ENCODE results near the gene BGN. TPM values are rescaled to one million over a fixed set of nuclear protein-coding genes. Genes with fewer than 3 reads are reported as not detected.
A peak's percentile ranks its signal among the peaks of the same experiment; 100 is the strongest.

BGN gene
- total RNA-seq, 1 experiment from 2014 or later = not detected

DNA sequence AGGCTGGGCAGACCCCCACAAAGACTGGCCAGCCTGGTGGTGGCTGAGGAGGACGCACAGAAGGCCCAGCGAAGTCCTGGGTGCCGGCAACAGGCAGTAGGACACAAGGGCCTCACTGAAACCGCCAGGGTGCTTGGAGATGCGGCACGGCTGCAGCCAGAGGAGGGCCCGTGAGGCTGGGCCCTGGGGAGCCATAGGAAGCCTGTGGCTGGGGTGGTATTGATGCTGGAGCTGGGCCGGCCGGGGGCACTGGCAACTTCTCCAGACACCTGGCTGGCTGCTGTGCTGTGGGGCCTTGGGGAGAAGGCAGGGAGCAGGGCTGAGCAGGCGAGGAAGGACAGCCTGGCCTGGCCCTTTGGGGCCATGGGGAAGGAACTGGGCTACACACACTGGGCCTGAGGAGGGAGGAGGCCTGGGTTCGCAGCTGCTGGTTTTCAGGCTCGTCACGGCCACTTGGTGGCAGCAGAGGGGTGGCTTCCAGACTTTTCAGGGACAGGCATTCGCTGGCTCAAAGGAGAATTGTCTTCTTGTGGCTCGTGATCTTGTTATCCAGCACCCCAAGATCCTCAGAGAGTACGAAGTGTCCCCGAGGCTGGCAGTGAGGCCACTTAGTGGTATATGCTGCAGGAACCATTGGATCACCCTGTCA, 59.9 kb downstream of the BGN start:
- Histone ChIP-seq H3K4me1 (ENCODE audit: low read length) (peaks cover 3% of the 10 kb centered on the region; the same call in 1 of the 2 replicates), H3K27ac (ENCODE audit: low read length) (no peak overlapping the region), H3K27me3 (ENCODE audit: low read length) (no peaks in the 10 kb centered on the region), H3K9me3 (ENCODE audit: low read length) (no peaks in the 10 kb centered on the region), H3K9ac (ENCODE audit: low read length) (no peak overlapping the region), H3K79me2 (ENCODE audit: low read length) (no peaks in the 10 kb centered on the region), H3K36me3 (ENCODE audit: insufficient read depth, low read length) (no peaks in the 10 kb centered on the region), H3K4me2 (ENCODE audit: low read depth, low read length, poor library complexity, severe bottlenecking) (no peak overlapping the region), H4K20me1 (ENCODE audit: insufficient read depth, low read depth, low read length) (no peaks in the 10 kb centered on the region), H3K9me2 (replicated peaks; ENCODE audit: insufficient read depth, low read length) (no peaks in the 10 kb centered on the region), H2AFZ (ENCODE audit: low read length) (no peak overlapping the region), H3K4me3 (ENCODE audit: low read length) (no peak overlapping the region)
- DNase-seq = peak; percentile 85

DNA sequence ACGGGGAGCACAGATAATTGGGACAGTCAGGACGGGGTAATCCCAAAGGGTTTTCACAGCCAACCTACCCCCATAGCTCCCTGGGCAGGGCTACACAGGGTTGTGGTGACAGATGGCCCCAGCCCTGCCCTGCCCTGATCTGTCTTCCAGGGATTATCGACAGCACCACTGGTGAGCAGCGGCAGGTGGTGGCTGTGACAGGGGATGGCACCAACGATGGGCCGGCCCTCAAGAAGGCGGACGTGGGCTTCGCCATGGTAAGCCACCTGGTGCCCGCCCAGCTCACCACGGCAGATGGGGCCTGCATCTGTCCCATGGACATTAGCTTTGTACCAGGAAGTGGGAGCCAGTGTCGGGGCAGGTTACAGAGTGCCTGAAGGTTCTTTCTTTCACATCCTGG, 62.0 kb downstream of the BGN start:
- Histone ChIP-seq H3K36me3 (ENCODE audit: insufficient read depth, low read length) (no peaks in the 10 kb centered on the region), H3K9me3 (ENCODE audit: low read length) (no peaks in the 10 kb centered on the region), H3K27ac (ENCODE audit: low read length) (no peak overlapping the region), H3K9me2 (replicated peaks; ENCODE audit: insufficient read depth, low read length) (no peaks in the 10 kb centered on the region), H3K79me2 (ENCODE audit: low read length) (no peaks in the 10 kb centered on the region), H2AFZ (ENCODE audit: low read length) (no peak overlapping the region), H3K4me1 (ENCODE audit: low read length) (peaks cover 3% of the 10 kb centered on the region; the same call in 1 of the 2 replicates), H3K4me2 (ENCODE audit: low read depth, low read length, poor library complexity, severe bottlenecking) (no peak overlapping the region), H4K20me1 (ENCODE audit: insufficient read depth, low read depth, low read length) (no peaks in the 10 kb centered on the region), H3K4me3 (ENCODE audit: low read length) (no peak overlapping the region), H3K9ac (ENCODE audit: low read length) (no peak overlapping the region), H3K27me3 (ENCODE audit: low read length) (no peaks in the 10 kb centered on the region)
- DNase-seq = no peak

DNA sequence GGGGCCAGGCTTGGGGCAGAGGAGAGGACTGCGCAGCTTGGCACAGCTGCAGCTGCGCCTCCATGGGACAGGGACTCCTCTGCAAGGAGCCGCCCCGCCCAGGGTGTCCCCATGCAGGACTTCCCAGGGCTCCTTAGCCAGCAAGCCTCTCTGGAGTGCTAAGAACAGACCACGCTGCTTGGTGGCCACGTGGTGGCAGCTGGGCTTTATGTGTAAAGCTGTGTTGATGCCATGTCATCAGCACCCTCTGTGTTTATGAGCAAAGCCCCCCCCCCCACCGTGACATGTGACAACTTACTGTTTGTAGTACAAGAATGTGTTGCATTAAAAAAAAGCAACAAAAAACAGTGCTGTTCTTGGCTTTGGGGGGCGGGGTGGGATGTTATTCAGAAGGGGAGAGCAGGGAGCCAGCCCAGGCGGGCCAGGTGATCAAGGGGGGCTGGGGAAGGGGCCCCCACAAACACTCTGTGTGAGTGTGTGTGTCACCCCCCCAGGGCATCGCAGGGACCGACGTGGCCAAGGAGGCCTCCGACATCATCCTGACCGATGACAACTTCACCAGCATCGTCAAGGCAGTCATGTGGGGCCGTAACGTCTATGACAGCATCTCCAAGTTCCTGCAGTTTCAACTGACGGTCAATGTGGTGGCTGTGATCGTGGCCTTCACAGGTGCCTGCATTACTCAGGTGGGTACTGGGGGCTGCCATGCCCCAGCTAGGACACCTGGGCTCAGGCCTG, 63.0 kb downstream of the BGN start:
- Histone ChIP-seq H3K36me3 (ENCODE audit: insufficient read depth, low read length) (no peaks in the 10 kb centered on the region), H3K4me2 (ENCODE audit: low read depth, low read length, poor library complexity, severe bottlenecking) (no peak overlapping the region), H2AFZ (ENCODE audit: low read length) (no peak overlapping the region), H3K27ac (ENCODE audit: low read length) (no peak overlapping the region), H3K9me2 (replicated peaks; ENCODE audit: insufficient read depth, low read length) (no peaks in the 10 kb centered on the region), H3K27me3 (ENCODE audit: low read length) (no peaks in the 10 kb centered on the region), H3K4me1 (ENCODE audit: low read length) (peaks cover 3% of the 10 kb centered on the region; the same call in 1 of the 2 replicates), H3K4me3 (ENCODE audit: low read length) (no peak overlapping the region), H3K79me2 (ENCODE audit: low read length) (no peaks in the 10 kb centered on the region), H3K9ac (ENCODE audit: low read length) (no peak overlapping the region), H4K20me1 (ENCODE audit: insufficient read depth, low read depth, low read length) (no peaks in the 10 kb centered on the region), H3K9me3 (ENCODE audit: low read length) (no peaks in the 10 kb centered on the region)
- DNase-seq = no peak

Other genes starting within 250 kb of the BGN start
- gene PNMA6F, start 173.2 kb upstream of the BGN start, total RNA-seq (2014; rRNA removed; shearing (Covaris generic); ENCODE audit: low replicate concordance) = not detected in 2 replicates
- gene ZNF275, start 160.8 kb upstream of the BGN start, total RNA-seq (2014; rRNA removed; shearing (Covaris generic); ENCODE audit: low replicate concordance) = 15.7 and 16.6 TPM in 2 replicates
- not detected in 2 replicates for gene PNMA6E, start 93.6 kb upstream of the BGN start, total RNA-seq (2014; rRNA removed; shearing (Covaris generic); ENCODE audit: low replicate concordance)
- not detected in 2 replicates for gene ZFP92, start 83.5 kb upstream of the BGN start, total RNA-seq (2014; rRNA removed; shearing (Covaris generic); ENCODE audit: low replicate concordance)
- gene TREX2, start 48.9 kb upstream of the BGN start, total RNA-seq (2014; rRNA removed; shearing (Covaris generic); ENCODE audit: low replicate concordance) = 0.30 and 1.2 TPM in 2 replicates
- 36.2 and 47.6 TPM in 2 replicates for gene HAUS7, start 24.4 kb upstream of the BGN start, total RNA-seq (2014; rRNA removed; shearing (Covaris generic); ENCODE audit: low replicate concordance)
- gene ATP2B3, start 22.7 kb downstream of the BGN start, total RNA-seq (2014; rRNA removed; shearing (Covaris generic); ENCODE audit: low replicate concordance) = not detected in 2 replicates
- 29.1 and 55.4 TPM in 2 replicates for gene CCNQ, start 104.2 kb downstream of the BGN start, total RNA-seq (2014; rRNA removed; shearing (Covaris generic); ENCODE audit: low replicate concordance)
- gene DUSP9, start 152.2 kb downstream of the BGN start, total RNA-seq (2014; rRNA removed; shearing (Covaris generic); ENCODE audit: low replicate concordance) = not detected in 2 replicates
- not detected in 2 replicates for gene PNCK, start 178.8 kb downstream of the BGN start, total RNA-seq (2014; rRNA removed; shearing (Covaris generic); ENCODE audit: low replicate concordance)
- 0.14 TPM in 1 of 2 replicates, not detected in the other for gene SLC6A8, start 192.9 kb downstream of the BGN start, total RNA-seq (2014; rRNA removed; shearing (Covaris generic); ENCODE audit: low replicate concordance)
- 99.7 and 110 TPM in 2 replicates for gene BCAP31, start 229.4 kb downstream of the BGN start, total RNA-seq (2014; rRNA removed; shearing (Covaris generic); ENCODE audit: low replicate concordance)
- gene ABCD1, start 229.9 kb downstream of the BGN start, total RNA-seq (2014; rRNA removed; shearing (Covaris generic); ENCODE audit: low replicate concordance) = 1.9 and 4.1 TPM in 2 replicates